D721Med (cell line): ENCODE measurements around the gene SELENOH.

Source experiments
- DNase-seq: peaks from one replicate; pipeline ENCODE4 v3.0.0; 2011; ENCODE audit warnings: low spot score; ENCODE audit not compliant: insufficient read length
- FAIRE-seq: peaks from 2 replicates; lab custom pipeline; 2011; peaks lifted over from hg19 to GRCh38; lab: Jason Lieb, UNC
- TF ChIP-seq, protein P1 (sequence below): IDR thresholded peaks from 2 replicates; pipeline ENCODE4 v1.5.1; 2012; ENCODE audit warnings: mild to moderate bottlenecking, control low read depth; ENCODE audit not compliant: insufficient read depth; ENCODE audit errors: missing control alignments

Gene SELENOH

DNA sequence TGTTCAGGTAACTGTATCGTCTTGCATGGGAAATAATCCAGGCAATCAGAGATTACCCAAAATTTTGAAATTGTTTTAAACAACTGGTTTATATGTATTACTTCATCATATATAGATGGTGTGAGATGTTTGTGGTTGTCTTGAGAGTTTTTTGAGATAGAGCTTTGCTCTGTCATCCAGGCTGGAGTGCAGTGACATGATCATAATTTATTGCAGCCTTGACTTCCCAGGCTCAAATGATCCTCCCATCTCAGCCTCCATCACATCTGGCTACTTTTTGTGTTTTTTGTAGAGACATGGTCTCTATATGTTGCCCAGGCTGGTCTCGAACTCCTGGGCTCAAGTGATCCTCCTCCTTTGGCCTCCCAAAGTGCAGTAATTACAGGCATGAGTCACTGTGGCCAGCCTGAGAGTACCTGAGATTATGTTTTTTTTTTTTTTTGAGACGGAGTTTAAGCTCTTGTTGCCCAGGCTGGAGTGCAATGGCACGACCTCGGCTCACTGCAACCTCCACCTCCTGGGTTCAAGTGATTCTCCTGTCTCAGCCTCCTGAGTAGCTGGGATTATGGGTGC, 31.8 kb downstream of the SELENOH start:
- TF ChIP-seq, protein P1, sequence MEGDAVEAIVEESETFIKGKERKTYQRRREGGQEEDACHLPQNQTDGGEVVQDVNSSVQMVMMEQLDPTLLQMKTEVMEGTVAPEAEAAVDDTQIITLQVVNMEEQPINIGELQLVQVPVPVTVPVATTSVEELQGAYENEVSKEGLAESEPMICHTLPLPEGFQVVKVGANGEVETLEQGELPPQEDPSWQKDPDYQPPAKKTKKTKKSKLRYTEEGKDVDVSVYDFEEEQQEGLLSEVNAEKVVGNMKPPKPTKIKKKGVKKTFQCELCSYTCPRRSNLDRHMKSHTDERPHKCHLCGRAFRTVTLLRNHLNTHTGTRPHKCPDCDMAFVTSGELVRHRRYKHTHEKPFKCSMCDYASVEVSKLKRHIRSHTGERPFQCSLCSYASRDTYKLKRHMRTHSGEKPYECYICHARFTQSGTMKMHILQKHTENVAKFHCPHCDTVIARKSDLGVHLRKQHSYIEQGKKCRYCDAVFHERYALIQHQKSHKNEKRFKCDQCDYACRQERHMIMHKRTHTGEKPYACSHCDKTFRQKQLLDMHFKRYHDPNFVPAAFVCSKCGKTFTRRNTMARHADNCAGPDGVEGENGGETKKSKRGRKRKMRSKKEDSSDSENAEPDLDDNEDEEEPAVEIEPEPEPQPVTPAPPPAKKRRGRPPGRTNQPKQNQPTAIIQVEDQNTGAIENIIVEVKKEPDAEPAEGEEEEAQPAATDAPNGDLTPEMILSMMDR = no peak
- DNase-seq = no peak
- no peak for FAIRE-seq

- FAIRE-seq = no peak
Observed at GRCh38 chr11:57775491-57775890, 34.2 kb downstream of the SELENOH start.

DNA sequence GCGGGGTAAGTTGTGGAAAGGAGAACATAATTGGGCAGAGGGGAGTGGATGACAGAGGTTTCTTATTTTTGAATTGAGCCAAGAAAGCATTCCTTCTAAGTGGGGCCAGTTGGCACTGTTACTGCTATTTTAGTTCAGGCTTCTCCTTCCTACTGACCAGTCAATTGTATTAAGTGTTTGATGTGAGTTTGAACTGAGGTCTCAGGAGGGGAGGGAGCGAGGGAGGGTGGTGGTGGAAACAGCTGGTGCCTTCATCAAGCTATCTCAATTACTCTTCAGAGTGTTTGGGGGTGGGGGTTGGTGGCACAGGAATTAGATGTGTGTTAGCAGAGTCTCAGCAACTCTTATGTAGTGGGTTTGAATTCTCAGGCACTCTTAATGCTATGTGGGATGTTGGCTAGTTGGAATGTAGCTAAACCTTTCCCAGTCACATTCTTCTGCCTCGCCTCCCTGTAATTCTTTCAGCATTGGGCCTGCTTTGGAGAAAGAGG, 34.8 kb downstream of the SELENOH start:
- no peak for FAIRE-seq
- TF ChIP-seq, protein P1 = no peak
- no peak for DNase-seq

More at GRCh38 chr11:57775491-57775890, 34.2 kb downstream of the SELENOH start:
- TF ChIP-seq, protein P1 = no peak
- no peak for DNase-seq

GRCh38 chr11:57776577-57777210, 35.4 kb downstream of the SELENOH start:
- DNase-seq (no peak), FAIRE-seq (no peak)
- TF ChIP-seq, protein P1 = no peak

GRCh38 chr11:57777969-57778317, 36.7 kb downstream of the SELENOH start:
- DNase-seq (no peak), FAIRE-seq (no peak)
- TF ChIP-seq, protein P1 = no peak

- no peak for FAIRE-seq
- no peak for DNase-seq
- TF ChIP-seq, protein P1 = no peak
Observed at GRCh38 chr11:57778318-57779037, 37.2 kb downstream of the SELENOH start.
